Panc1 (cell line): ENCODE data around the gene BLTP2.

Experiments used
- CTCF ChIP-seq: fragments of 450-650 bp; IDR thresholded peaks from 2 replicates; pipeline ENCODE4 v1.5.1; 2017; ENCODE audit warnings: mild to moderate bottlenecking
- POLR2AphosphoS5 ChIP-seq: IDR thresholded peaks from 2 replicates; pipeline ENCODE4 v1.6.1; 2012; ENCODE audit warnings: mild to moderate bottlenecking, low read depth, low read length, moderate library complexity

- TF ChIP-seq CTCF (no peak), POLR2AphosphoS5 (no peak)
Observed at GRCh38 chr17:28689011-28689410, 44.1 kb upstream of the BLTP2 start.
